ENCODE results near the gene ABCC2.

The ABCC2 gene

DNA sequence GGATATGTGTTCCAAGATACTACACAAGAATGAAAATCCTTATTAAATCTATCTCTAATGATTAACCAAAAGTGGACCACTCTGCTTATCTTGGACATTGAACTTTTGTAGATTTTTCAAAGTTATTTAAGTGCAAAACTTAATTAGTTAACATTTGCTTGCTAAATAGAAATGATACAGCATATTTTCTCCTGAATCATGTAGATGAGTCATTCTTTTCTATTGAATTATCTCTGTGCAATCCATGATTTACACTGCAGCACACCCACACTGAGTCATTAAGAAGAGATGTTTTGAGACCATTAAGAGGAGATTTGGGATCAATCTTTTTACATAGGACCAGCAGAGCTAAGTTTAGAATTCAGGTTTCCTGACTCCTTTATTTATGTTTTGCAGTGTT lies 6.6 kb upstream of the ABCC2 start:
- no peak for DNase-seq

- no peak for DNase-seq
Measured at GRCh38 chr10:99777918-99778714, 4.3 kb upstream of the ABCC2 start.

GRCh38 chr10:99779335-99779734 lies 3.1 kb upstream of the ABCC2 start:
- DNase-seq = no peak

- DNase-seq = no peak
Measured at GRCh38 chr10:99781734-99782429, 558 bp upstream of the ABCC2 start.

DNA sequence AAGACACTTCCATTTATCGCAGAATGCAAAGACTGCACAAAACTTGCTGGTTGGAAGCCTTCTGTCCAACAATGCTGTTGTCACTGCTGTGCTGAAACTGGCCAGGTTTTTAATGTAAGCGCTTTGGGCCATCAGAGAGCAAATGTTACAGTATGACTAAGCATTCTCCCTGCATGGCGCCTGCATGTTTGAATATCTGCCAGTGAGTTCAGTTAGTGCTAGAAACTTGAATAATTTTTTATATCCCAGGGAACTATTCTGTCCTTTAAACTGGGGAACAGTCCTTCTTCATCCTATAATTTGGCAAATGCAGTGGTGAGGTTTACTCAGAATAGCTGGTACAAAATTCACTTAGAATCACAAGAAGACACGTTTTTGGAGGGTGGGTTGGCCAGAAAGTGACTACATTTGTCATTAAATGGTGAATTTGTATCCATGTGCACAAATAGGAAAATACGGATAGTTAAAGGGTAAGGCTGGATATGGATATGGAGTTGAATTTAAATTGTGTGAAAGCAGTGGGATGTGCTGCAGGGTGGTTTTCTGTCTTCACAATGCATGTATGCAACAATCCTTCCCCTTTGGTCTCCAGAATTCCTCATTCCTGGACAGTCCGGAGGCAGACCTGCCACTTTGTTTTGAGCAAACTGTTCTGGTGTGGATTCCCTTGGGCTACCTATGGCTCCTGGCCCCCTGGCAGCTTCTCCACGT lies 1.7 kb downstream of the ABCC2 start:
- DNase-seq = no peak

DNA sequence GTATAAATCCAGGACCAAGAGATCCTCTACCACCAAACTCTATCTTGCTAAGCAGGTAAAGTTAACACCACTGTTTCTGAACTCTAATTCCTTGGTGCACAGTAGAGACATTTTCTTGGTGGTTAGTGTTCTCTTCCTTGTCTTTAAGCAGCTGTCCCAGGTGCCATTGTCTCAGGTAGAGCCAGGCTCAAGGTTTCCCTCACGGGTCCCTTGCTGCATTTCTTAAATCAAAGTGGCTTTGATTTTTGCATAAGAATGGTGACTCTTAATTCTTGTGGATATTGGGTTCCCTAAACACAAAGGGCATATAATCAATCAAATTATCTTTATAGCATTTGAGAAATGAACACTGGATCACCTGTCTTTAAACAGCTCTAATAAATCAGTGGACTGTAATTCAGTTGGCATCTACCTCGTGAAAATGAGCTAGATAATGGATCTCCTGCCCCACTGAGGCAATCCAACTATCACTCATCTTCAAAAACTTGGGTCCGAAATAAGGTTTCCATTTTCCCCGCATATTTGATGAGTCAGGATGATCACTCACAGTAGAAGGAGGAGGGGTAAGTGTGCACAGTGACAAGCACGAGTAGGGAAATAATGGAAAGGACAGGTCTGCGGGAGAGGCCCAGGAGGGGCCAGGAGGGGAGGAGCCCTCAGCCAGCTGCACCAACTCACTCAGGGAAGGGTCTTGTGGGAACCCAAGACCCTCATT lies 2.4 kb downstream of the ABCC2 start:
- DNase-seq = no peak

DNA sequence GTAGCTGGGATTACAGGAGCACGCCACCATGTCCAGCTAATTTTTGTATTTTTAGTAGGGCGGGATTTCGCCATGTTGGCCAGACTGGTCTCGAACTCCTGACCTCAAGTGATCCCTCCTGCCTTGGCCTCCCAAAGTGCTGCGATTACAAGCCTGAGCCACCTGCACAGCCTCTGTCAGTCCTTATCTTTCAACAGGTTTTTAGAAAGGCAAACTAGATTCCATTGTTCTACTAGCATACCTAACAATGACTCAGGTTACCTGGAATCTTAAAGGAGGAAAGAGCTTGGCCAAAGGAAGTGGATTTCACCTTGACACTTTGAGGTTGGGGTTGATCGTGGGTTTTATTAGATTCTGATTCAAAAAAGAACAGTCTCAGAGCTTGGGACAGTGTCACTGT lies 3.2 kb downstream of the ABCC2 start:
- no peak for DNase-seq

DNA sequence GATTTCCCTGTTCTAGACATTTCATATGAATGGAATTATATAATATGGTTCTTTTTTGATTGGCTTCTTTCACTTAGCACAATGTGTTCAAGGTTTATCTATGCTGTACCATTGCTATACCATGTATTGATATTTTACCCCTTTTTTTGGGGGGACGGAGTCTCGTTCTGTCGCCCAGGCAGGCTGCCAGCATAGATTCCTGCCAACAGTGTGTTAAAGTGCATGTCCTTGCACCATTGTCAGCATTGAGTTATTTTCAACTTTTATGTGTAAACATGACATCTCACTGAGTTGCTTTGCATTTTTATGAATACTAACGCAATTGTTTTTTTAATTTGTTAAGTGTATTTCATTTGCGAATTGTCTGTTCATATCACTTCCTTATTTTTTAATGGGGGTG lies 4.9 kb downstream of the ABCC2 start:
- no peak for DNase-seq

DNA sequence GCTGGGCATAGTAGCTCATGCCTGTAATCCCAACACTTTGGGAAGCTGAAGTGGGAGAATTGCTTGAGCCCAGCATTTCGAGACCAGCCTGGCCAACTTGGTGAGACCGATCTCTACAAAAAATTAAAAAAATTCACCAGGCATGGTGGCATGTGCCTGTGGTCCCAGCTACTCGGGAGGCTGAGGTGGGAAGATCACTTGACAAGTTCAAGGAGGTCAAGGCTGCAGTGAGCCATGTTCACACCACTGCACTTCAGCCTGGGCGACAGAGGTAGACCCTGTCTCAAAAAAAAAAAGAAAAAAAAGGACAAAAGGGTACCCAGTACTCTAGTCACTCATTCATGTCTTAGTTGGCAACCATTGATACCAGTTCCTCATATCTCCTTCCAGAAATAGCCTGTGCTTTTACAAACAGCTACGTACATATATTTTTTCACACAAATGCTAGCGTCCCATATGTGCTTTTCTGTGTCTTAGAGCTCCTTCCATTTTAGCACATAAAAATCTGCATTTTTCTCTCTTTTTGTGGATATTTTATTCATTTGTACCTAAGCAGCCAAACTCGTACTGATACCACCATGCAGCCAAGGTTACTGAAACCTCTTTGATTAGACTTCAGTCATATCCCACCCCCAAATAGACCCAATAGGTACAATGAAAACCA lies 5.5 kb downstream of the ABCC2 start:
- no peak for DNase-seq

GRCh38 chr10:99788598-99789256 lies 6.3 kb downstream of the ABCC2 start:
- no peak for DNase-seq

- no peak for DNase-seq
Measured at GRCh38 chr10:99791831-99792230, 9.4 kb downstream of the ABCC2 start.

DNA sequence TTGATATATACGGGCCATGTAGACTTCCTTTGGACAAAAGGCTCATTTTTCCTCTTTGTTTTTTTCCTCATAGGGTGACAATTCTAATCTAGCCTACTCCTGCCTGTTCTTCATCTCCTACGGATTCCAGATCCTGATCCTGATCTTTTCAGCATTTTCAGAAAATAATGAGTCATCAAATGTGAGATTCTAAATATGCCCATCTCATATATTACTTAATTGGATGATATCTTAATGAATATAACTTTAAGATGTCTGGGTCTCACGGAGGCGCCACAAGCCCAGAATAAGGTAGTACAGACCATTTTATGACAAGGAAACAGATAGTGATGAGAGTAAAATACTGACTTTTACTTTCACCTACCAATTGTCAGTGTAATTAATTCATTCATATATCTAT lies 11.4 kb downstream of the ABCC2 start:
- no peak for DNase-seq

GRCh38 chr10:99796928-99797327 lies 14.5 kb downstream of the ABCC2 start:
- no peak for DNase-seq

- no peak for DNase-seq
Measured at GRCh38 chr10:99798031-99798430, 15.6 kb downstream of the ABCC2 start.

DNA sequence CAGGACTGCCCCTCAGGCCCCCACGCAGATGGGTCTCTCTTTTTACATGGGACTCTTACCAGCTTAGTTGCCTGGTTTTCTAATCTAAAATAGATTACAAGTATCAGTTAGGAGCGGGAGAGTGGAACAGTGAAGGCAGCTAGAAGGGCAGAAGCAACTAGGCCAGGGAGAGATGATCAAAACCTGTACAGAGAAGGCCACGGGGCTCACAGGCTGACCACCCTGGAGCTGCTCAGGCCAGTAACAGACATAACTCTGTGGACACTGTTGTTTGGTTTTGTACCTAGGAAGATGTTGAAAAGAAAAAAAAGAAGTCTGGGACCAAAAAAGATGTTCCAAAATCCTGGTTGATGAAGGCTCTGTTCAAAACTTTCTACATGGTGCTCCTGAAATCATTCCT lies 16.5 kb downstream of the ABCC2 start:
- no peak for DNase-seq

- no peak for DNase-seq
Measured at GRCh38 chr10:99799613-99800012, 17.2 kb downstream of the ABCC2 start.

DNA sequence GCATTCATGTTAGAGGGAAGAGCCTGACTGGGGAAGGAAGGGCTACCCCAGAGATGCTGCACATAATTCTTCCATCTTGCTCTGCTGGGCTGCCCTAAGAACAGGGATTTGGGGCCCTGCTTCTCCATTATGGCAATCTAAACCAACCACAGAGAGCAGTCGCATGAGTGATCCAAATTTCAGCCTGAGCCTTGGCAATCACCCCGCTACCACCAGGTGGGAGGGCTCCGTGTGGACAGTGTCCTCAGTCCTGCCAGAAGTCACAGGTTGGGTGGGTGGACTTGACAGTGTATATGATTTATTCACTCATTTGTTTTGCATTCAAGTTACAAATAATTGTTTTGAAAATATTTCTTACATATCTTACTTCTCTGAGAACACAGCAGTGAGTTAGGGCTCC lies 22.0 kb downstream of the ABCC2 start:
- DNase-seq = no peak

DNA sequence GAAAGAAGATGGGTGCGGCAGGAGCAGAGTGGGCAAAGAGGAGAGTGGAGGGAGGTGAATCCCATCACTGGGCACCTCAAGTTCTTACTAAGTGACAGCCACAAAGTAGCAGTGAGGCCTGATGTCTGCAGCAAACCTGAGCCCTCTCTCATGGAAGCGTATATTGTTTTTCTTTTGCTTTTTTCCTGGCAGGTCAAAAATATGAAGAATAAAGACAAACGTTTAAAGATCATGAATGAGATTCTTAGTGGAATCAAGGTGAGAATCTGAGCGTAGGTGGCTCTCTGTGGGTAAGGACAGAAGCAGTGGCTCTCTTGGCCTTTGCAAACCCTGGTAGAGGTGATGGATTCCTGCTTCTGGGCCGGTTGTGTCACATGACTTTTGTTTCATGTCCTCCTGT lies 22.8 kb downstream of the ABCC2 start:
- DNase-seq = no peak

DNA sequence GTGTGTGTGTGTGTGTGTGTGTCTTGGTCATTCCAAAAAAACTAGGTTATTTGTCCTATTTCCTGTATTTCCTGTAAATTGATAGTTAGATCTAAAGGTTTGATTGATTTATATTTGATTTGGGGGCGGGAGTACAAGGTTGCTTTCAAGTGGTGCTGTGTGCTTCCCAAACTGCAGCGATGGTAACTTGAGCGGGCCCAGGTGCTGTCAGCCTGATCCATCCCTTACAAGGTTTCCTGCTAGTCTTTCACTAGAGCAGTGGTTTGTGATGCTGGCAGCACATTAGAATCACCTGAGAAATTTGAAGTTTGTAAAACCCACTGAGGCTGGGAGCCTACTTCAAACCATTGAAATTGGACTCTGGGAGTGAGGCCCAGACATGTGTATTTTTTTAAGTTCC lies 23.7 kb downstream of the ABCC2 start:
- DNase-seq = no peak

- no peak for DNase-seq
Measured at GRCh38 chr10:99807786-99808185, 25.3 kb downstream of the ABCC2 start.

GRCh38 chr10:99808270-99808669 lies 25.8 kb downstream of the ABCC2 start:
- DNase-seq = no peak

GRCh38 chr10:99809481-99809880 lies 27.0 kb downstream of the ABCC2 start:
- DNase-seq = no peak
